NCI-H446 (cell line): ENCODE data around the gene CFTR.

Experiments used
- DNase-seq, 2 experiments: peaks; one replicate each; lab custom pipeline; 2025; lab: John Stamatoyannopoulos, UW

The CFTR gene

DNA sequence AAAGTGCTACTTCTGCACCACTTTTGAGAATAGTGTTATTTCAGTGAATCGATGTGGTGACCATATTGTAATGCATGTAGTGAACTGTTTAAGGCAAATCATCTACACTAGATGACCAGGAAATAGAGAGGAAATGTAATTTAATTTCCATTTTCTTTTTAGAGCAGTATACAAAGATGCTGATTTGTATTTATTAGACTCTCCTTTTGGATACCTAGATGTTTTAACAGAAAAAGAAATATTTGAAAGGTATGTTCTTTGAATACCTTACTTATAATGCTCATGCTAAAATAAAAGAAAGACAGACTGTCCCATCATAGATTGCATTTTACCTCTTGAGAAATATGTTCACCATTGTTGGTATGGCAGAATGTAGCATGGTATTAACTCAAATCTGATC is 110.4 kb downstream of the CFTR start:
- DNase-seq: no peak

DNA sequence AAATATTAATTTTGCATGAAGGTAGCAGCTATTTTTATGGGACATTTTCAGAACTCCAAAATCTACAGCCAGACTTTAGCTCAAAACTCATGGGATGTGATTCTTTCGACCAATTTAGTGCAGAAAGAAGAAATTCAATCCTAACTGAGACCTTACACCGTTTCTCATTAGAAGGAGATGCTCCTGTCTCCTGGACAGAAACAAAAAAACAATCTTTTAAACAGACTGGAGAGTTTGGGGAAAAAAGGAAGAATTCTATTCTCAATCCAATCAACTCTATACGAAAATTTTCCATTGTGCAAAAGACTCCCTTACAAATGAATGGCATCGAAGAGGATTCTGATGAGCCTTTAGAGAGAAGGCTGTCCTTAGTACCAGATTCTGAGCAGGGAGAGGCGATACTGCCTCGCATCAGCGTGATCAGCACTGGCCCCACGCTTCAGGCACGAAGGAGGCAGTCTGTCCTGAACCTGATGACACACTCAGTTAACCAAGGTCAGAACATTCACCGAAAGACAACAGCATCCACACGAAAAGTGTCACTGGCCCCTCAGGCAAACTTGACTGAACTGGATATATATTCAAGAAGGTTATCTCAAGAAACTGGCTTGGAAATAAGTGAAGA is 112.3 kb downstream of the CFTR start:
- no peak for DNase-seq

DNA sequence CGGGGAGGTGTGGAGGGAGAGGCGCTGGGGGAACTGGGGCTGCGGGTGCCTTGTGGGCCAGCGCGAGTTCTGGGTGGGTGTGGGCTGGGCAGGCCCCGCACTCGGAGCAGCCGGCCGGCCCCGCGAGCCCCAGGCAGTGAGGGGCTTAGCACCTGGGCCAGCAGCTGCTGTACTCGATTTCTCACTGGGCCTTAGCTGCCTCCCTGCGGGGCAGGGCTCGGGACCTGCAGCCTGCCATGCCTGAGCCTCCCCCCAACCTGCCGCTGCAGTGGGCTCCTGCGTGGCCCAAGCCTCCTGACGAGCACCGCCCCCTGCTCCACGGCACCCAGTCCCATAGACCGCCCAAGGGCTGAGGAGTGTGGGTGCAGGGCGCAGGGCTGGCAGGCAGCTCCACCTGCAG is 116.3 kb downstream of the CFTR start:
- DNase-seq: no peak

DNA sequence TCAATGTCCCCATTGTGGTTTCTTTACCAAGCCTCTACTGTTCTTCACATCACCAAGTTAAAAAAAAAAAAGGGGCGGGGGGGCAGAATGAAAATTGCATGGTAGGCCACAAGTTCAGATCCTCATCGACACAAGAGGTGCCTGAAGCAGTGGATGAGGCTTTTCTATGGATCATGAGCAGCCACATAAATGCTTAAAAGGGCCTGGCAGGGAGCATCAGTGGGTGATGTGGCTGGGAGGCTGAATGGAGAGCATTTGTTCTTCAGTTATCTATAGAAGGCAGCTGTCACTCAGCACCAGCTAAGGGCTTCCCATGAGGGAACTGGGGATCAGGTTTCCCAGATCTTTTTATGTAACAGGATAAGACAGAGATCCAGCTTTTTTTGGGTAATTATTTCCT is 117.9 kb downstream of the CFTR start:
- DNase-seq: no peak

DNA sequence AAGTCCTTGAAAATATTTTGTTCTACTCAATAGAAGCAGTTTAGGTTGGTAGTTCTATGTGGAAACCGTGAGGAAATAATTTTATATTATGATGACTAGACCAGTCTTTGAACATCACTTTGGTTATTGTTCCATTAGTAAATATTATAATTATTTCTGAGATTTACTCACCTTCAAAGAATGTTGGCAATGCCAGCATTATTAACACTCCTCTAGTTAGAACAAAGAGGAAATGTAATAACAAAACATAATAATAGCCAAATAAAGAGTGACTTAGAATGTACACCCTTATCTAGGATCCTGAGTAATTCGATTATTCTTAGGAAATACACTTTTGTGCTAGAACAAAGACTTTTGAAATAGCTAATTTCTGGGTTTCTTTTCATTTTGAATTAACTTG is 121.1 kb downstream of the CFTR start:
- DNase-seq: no peak

DNA sequence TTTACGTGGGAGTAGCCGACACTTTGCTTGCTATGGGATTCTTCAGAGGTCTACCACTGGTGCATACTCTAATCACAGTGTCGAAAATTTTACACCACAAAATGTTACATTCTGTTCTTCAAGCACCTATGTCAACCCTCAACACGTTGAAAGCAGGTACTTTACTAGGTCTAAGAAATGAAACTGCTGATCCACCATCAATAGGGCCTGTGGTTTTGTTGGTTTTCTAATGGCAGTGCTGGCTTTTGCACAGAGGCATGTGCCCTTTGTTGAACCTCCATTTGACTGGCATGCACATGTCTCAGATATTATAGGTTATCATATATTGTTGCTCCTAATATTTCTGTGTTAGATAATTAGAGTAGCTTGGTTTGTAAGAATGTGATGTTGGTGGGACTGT is 123.8 kb downstream of the CFTR start:
- DNase-seq: no peak

DNA sequence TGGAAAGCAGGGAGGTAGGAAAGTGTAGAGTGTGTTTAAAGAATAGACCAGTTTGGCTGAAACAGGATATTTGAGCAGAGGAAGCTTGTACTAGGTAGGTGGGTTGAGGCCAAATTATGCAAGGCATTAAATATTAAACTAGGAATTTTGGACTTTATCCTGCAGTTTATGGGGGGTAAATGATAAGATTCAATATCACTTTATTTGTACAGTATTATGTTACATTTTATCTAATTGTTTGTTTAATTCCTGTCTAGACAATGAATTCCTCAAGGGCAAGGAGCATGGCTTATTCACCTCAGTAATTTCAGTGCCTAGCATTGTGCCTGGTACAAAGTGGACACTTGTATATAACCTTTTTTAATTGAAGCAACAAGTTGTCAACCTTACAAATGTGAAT is 125.9 kb downstream of the CFTR start:
- no peak for DNase-seq

DNA sequence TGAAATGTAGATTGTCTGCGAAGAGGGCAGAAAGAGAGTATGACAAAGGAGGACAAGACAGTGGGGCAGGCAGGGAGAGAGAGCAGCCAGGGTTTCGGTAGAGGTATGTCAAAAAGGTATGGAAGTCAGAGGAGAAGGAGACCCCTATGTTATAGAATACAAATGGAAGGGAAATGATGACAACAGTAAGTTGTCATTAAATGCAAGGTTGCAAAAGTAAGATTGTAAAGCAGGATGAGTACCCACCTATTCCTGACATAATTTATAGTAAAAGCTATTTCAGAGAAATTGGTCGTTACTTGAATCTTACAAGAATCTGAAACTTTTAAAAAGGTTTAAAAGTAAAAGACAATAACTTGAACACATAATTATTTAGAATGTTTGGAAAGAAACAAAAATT is 126.3 kb downstream of the CFTR start:
- DNase-seq: no peak

DNA sequence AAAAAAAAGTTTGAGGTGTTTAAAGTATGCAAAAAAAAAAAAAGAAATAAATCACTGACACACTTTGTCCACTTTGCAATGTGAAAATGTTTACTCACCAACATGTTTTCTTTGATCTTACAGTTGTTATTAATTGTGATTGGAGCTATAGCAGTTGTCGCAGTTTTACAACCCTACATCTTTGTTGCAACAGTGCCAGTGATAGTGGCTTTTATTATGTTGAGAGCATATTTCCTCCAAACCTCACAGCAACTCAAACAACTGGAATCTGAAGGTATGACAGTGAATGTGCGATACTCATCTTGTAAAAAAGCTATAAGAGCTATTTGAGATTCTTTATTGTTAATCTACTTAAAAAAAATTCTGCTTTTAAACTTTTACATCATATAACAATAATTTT is 130.6 kb downstream of the CFTR start:
- DNase-seq: no peak

DNA sequence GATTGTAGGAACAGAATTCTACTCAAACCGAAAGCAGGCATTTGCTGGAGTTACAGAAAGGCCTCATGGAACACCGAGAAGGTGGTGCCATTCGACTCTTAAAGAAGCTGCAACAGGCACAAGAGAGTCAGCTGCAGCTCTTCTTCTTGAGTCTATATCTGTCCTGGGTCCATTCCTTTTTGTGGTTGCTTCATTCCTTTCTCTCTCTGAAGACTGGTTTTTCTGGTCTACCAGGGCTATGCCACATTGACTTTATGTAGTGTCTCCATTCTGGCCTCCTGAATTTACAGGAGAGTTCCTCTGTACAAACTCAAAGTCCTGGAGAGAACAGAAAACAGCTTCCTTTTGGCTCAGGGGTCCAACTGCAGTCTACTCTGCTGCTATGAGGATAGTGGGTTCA is 132.8 kb downstream of the CFTR start:
- DNase-seq: no peak

DNA sequence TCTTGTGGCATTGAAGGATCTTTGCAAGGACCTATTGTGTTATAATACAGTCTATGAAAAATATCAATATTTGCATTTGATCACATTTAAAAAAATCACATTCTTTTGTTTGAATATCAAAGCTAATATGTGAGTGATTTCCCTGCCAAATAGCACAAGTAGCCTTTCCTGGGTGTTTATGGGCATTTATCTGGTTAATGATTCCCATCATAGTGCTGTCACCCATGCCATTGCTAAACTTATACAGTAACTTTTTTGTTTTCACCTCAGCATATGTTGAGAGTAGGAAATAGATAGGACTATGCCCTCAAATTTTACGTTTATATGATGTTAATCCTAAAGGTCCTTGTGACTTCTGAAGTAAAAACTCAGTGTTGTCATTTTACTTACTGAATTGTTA is 136.9 kb downstream of the CFTR start:
- DNase-seq: no peak

DNA sequence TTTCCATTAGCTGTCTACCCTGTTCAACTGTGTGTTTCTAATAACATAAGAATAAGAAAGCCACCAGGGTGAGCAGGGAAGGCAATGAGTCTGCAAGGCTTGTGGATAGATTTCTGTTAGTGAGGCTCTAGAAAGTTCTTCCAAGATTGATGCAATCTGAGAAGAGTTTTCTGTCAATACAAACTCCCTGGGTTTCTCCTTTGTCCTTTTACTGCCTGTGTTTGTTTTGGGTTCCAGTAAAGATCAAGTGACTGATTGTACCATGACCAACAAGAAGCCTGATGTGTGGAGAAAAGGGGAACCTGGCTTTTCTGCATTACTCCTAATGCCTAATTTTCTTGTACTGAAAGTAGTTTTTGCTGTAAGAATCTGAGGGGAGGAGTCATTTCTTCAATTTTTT is 139.9 kb downstream of the CFTR start:
- DNase-seq: no peak

DNA sequence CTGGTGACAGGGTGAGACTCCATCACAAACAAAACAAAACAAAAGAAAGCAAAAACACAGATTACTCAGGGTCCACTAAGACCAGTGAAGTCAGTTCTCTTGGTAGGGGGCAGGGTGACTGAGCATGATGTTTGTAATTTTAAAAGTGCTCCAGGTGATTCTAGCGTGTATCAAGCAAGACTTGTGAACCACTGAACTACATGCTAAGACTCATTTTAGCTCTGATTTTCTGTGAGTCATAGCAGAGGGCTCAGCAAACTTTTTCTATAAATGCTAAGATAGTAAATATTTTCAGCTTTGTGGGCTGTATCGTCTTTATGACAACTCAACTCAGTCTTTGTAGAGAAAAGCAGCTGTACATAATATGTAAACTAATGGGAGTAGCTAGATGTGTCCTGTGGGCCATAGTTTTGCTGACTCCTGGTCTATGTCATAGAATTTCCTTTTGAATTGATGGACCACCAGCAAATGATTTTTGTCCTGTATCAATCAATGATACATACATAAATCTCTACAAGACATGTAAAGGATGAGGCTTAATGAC is 141.3 kb downstream of the CFTR start:
- no peak for DNase-seq

DNA sequence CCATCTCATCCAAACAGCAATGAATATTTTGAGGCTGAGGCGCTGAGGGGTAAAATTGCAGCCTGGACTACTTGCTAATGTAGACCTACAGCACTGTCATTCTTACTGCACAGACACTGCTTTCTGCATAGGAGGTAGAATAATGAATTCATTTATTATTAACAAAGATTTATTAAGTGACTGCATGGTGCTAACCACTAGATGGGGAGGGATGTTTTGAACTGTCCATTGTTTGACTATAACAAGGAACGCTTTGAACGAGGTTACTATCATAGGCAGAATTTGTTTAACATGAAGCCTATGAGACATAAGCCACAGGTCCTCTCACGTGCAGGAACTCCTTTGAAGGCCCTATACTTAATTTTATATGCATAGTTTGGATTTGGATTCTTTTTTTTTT is 143.8 kb downstream of the CFTR start:
- DNase-seq: no peak

DNA sequence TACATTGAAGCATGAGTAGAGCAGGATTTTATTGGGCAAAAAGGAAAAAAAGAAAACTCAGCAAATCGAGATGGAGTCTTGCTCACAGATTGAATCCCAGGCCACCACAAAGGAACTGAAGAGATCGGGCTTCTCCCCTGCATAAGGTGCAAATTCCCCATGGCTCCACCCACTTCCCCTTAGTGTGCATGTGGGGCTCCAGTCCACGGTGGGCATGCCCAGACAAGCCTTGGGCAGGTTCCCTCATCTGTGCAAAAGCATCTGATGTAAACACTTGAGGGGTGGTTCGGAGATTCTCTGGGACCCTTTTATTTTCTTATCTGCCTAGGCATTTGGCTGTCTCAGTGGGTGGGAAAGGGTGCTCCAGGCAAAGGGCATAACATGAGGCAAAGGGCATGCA is 150.7 kb downstream of the CFTR start:
- DNase-seq: no peak

DNA sequence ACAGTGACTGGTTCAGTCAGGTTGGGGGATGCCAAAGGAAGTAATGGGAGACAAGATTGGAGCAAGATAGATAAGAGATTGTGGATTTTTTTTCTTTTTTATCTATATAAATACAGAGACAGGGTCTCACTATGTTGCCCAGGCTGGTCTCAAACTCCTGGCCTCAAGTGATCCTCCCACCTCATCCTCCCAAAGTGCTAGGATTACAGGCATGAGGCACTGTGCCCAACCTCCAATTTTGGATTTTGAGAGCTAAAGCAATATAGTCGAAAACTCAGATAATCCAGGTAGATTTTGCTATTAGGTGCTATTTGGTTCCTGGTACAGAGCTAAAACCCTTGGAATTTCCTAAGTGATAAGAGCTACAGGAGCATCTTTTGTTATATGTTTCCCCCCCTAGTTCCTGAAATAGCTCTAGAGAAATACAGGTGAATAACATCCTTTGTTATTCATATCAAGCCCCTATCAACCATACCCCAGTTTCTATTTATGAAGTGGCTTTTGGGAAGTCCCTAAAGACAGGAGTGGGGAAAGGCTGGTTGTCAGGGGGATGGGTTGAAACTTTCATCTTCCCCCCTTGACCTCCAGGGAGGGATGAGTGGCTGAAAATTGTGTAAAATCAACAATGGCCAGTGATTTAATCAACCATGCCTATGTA is 151.2 kb downstream of the CFTR start:
- no peak for DNase-seq

DNA sequence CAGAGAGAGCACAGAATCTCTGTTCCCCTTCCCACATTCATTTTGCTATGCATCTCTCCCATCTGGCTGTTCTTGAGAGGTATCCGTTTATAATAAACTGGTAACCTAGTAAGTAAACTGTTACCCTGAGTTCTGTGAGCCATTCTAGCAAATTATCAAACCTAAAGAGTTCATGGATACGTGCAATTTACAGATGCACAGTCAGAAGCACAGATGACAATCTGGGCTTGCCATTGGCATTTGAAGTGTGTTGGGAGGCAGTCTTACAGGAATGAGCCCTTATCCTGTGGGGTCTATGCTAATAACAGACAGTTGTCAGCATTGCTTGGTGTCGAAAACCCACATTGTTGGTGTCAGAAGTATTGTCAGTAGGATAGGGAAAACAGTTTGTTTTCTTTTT is 151.8 kb downstream of the CFTR start:
- DNase-seq: no peak

DNA sequence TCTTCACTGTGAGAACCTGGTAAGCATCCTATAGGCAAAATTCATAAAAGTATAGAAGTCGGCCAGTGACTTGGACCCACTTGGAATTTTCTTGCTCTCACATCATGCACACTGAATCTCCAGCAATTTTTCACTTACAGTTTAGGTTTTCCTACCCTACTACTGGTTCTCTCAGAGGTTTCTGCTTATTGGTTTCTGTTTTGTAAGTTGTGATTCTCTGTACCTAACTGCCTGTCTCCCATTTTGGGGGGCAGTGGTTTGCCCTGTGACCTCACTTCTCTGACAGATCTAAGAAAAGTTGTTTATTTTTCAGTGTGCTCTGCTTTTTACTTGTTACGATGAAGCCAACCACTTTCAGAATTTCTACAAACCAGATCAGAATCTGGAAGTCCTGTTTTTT is 158.1 kb downstream of the CFTR start:
- no peak for DNase-seq

DNA sequence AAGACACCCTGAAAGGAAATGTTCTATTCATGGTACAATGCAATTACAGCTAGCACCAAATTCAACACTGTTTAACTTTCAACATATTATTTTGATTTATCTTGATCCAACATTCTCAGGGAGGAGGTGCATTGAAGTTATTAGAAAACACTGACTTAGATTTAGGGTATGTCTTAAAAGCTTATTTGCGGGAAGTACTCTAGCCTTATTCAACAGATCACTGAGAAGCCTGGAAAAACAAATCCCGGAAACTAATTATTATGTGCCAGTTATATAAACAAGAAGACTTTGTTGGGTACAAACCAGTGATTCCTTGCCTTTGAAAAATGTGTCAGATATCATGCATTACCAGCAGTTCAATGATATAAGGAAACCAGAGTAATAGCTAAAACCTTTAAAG is 160.1 kb downstream of the CFTR start:
- DNase-seq: no peak

DNA sequence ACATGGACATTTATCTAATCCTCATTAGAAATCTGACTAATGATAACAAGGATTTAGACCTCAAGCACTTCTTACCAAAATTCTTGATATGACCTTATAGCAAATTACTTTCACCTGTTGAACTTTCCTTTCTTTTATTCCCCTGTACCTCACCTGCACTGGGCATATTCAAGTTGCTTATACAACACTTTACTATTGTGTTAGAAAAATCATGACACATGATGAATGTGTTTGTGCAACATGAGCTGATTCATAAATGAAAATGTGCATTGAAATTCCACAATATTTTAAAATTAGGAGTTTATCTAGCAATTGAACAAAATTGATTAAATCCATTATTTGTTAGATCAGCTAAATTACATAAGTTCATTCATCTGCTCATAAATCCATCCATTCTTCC is 160.6 kb downstream of the CFTR start:
- no peak for DNase-seq

DNA sequence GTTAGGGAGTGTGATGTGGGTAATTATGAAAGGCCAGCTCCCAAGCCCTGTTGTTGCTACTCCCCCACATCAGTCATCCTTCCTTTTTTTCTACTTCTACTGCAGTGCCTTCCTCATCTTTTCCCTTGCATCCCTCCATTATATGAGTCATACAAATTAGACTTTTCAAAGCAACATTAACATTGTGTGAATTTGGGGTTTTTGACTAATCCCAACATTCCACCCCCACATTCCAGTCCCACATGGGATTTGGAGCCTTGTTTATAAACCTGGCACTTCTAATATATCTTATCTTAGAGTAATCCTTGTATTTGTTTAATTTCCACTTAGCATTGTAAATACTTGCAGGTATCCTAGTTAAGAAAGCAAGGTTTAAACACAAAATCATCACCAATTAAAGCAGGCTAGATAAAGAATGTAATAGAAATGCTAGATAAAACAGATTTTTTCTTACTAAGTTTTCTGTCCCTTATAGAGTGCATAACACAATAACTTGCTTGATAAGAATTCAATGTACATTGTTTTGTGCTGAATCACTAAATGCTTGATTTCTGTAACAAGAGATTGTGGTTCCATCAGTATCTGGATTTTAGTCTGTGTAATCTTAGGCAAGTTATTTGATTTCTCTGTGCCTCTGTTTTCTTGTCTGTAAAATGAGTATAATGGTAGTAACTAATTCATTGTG is 165.8 kb downstream of the CFTR start:
- DNase-seq: no peak

DNA sequence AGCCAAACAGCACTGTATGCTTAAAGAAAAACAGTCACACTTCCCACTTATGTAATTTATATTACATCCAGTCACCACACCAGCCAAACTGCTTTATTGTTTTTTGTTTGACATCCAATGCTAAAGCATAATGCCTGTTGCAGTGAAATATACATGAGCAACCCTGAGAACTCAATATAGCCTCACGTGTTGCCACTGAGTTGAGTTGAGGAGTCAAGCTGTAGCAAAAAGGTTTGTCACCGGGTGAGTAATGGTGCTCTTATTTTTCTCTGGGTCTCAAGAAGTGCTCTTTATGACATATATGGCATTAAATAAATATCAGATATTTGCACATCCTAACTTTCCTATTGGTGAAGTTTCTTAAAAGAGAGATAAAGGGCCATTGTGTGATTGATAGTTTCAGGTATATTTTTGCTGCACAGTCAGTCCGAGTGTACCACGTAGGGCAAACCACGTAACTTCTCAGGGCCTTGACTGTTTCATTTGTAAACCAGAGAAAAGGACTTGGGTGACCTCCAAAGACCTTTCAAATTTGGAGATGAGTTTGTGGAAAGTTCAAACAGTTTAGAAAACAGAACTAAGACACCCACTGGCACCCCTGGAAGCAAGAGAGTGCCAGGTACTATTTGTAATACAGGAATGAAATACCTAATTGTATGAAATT is 168.5 kb downstream of the CFTR start:
- no peak for DNase-seq
